HG03342 (cell line): ENCODE measurements around the gene DHPS.

Source experiments
- ATAC-seq: cut with Tn5 transposase; IDR thresholded peaks from one replicate; pipeline ENCODE4 v1.9.1; 2021; ENCODE audit warnings: mild to moderate bottlenecking, moderate library complexity; ENCODE audit not compliant: unreplicated experiment

Gene DHPS

DNA sequence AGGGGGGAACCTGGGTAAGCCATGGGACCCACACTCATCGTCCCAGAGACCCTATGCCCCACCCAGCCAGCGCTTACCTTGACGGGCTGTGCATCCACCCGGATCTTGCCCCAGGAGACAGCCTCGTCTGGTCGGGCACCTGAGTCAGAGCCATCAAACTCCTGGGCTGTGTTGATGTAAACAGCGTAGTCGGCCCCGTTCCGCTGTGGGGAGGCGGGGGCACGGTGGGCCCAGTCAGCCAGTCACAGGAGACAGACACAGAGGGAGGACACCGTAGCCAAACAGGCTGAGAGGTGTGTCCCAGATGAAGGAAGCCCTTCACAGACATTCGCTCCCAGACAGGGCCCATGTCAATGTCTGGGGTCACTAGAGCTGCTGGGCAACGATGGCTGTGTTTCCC, 5.7 kb downstream of the DHPS start:
- no peak for ATAC-seq

- ATAC-seq: no peak
These were observed 6.3 kb downstream of the DHPS start for GRCh38 chr19:12675399-12675798.

DNA sequence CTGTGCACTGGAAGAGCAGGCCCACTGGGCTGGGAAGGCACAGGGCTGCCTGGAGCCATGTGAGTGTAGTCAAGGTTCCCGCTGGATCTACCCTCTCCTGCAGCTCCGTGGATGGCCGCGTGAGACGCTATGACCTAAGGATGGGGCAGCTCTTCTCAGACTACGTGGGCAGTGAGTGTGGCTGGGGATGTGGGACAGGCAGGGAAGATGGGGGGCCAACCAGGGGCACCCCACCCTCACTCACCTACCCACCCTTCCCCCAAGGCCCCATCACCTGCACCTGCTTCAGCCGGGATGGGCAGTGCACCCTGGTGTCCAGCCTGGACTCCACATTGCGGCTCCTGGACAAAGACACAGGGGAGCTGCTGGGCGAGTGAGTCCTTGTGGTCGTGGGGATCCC, 8.9 kb downstream of the DHPS start:
- no peak for ATAC-seq

- no peak for ATAC-seq
These were observed 11.3 kb downstream of the DHPS start for GRCh38 chr19:12670159-12670928.

DNA sequence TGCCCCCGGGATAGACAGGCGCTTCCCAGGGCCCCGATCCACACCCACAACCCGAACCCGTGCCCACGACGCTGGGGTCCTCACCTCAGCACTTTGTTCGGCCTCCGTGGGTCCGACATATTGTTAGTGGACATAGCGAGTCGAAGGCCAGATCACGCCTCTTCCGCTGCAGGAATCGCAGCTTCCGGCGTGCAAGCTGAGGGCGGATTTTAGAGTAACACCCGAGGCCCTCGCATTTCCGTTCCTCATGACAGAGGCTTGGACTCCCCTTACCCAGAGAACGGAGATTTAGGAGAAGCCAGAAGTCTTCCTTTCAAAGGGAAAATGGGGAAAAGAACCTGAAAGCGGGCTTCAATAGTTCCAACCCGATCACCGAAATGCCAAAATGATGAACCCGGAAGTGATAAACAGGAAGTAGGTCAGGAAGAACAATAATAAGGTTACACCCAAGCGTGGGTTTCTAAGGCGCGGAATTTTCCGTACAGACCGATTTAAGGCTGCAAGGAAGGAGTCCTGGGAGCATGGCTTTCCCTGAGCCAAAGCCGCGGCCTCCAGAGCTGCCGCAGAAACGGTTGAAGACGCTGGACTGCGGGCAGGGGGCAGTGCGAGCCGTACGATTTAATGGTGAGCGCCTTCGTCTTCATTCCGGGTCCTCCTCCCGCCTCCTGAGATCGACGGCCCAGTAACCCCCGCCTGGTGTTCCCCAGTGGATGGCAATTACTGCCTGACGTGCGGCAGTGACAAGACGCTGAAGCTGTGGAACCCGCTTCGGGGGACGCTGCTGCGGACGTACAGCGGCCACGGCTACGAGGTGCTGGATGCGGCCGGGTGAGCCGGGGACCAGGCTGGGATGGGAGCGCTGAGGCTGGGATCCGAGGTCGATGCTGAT, 12.2 kb downstream of the DHPS start:
- ATAC-seq: no peak

- no peak for ATAC-seq
These were observed 12.8 kb downstream of the DHPS start for GRCh38 chr19:12668932-12669269.

DNA sequence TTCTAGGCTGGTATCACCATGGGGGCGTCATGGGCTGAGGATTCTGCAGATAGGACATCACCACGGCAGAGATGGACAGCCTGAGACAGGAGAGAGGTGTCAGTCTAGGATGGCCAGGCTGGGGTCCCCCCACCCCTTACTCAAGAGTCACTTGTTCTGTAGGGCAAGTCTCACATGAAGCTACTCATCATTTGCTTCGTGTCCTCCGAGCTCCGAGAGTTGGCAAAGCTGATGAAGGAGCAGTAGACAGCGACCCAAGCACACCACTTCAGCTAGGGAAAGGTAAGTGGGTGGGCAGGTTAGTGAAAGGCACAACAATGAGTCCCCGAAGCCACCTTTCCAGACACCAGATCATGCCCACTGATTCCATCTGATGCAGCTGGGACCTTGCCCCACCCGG, 13.3 kb downstream of the DHPS start:
- ATAC-seq: no peak

DNA sequence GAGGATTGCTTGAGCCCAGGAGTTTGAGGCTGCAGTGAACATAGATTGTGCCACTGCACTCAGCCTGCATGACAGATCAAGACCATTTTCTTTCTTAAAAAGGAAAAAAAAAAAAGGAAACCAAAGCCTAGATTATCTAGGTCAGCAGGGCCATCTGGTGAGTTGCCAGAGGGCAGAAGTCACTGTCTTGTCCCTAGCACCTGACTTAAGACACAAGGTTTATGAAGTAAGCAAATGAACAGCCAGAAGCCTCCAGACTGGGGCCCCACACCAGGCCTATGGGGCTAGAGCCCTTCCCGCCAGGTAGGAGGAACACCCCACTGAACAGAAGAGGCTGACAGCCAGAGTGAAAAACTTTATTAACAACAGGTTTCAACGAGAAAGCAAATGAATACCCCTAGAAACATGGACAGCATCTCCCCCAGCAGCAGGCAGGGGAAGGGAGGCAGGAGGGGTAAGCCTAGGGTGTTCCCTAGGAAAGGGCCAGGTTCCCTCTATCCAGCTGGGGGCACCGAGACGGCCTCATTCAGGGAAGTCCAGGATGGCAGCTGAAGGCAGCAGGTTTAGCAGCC, 13.9 kb downstream of the DHPS start:
- ATAC-seq: no peak

DNA sequence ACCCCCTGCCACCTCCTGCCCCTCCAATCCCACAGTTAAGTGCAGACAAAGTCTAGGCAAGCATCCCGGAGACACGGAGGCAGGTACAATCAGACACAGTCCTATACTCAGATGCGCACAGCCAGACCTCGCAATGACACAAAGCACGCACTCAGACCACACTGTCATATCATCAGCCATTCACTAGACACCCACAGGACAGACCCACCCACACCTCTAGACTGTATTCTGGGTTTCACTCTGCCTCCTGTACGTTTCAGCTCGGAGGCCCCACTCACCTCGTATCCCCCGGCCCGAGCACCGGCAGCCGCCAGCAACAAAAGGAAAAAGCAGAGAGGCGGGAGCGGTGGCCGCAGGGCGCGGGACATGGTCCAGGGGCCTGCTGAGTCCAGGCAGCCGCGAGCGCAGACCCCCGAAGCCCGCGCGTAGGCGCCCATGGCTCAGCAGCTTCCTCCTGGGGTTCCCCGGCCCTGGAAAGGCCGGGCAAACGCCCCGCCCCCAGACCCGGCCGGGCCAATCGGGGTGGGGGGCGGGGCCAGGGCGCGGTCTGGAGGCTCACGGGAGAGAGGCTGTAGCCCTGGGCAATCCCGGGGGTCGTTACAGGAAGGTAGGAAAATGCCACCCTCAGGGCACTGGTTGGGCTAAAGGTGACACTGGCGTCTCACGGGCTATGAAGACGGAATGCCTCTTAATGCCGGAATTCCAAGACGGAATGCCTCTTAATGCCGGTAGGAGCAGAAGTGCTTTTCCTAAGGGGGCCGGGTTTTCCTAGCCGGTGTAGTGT, 15.2 kb downstream of the DHPS start, which contains the start of the genes MAN2B1 and WDR83:
Gene MAN2B1, minus strand, starts transcription at position 478 of the 784 bp plus-strand sequence. Its CDS starts 41 bp downstream, at position 437.
Gene WDR83, plus strand, starts transcription at position 543 of the 784 bp plus-strand sequence. CDS start 2,984 bp downstream, outside the sequence.
- peak; percentile 39 for ATAC-seq

- ATAC-seq: no peak
These were observed 15.9 kb downstream of the DHPS start for GRCh38 chr19:12665671-12666264.

DNA sequence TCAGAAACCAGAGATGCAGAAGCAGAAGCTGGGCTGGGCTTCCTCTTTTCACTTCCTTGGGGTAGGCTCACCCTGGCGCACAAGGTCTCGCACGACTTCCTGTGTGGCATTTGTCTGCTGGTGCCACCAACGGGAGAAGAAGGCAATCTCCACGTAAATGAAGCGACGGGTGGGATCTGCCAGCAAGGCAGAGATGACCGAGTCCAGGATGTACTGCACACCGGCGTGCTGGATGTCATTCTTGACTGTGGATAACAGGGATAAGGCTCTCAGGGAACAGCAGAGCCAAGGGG, 16.5 kb downstream of the DHPS start:
- ATAC-seq: no peak

GRCh38 chr19:12664406-12665280, 17.0 kb downstream of the DHPS start:
- ATAC-seq: no peak

GRCh38 chr19:12660980-12661379, 20.7 kb downstream of the DHPS start:
- no peak for ATAC-seq

DNA sequence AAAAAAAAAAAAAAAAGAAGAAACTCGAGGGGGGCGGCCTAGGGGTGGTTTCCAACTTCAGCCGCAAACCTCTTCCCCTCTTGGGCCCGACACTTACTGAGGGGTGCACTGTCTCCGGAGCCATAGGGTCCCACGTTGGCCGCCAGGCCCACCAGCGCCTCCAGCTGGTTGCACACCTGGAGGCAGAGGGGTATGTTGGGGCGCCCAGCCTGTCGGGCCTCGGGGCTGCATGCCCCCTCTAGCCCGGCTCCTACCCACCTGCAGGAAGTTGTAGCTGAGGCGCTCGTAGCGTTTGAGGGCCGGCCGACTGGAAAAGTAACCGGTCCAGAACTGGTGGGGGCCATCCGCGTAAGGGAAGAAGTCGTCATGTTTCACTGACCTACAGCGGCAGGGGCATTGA, 23.7 kb downstream of the DHPS start:
- no peak for ATAC-seq

DNA sequence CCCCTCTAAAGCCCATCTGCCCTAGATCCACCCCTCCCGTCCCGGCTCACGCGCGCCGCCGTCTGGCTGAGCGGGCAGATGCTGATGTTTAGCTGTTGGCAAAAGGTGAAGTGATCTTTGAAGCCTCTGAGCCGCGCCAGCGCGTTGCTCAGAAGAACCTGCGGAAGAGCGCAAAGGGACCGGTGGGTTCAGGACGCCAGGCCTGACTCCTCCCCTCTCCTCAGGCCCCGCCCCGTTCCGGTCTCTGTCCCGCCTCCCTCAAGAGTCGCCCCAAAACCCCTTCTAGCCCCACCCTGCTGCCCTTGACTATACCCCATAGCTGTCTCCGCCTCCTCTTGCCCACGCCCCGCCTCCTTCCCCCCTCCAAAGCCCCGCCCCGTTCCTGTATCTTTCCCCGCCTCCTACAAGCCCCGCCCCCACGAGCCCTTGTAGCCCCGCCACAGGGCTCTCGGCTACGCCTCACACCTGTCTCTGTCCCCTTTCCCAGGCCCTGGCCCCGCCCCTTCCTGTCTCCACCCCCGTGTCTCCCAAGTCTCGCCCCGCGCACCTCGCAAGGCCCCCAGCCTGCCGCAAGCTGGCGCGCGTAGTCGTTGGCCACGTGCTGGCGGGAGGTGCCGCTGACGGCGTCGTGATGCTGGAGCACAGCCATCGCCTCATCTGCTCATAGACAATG, 24.6 kb downstream of the DHPS start:
- no peak for ATAC-seq

DNA sequence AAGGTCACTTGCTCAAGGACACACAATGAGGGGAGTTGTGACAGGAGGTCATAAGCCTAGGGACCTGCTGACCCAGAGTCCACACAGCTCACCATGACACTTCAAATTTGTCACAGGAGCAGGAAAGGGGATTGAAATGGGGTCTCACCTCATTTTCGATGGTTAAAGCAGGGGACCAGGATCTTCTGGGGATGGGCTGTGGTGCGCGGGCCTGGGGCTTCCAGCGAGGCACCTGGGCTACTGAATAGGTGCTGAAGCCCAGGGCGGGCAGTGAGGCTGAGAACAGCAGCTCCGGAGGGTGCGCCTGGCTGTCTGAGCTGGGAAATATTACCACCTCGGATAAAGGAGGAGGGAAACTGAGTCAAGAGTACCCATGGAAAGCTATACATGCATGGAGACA, 26.1 kb downstream of the DHPS start:
- ATAC-seq: no peak

DNA sequence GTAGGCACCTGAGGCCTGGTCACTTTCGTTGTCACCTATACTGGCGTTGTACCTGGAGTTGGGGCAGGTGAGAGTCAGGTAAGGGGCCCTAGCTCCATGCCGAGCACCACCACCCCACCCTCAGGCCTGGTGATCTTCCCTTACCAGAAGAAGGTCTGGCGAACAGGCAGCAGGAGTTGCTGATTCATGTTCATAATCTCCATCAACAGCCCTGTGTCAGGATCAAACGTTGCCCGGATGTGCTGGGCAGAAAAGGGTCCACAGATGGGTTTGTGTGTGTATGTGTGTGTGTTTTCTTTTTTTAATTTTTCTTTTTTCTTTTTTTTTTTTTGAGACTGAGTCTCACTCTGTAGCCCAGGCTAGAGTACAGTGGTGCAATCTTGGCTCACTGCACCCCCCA, 29.5 kb downstream of the DHPS start:
- no peak for ATAC-seq

GRCh38 chr19:12649941-12650340, 31.7 kb downstream of the DHPS start:
- no peak for ATAC-seq

GRCh38 chr19:12648088-12648487, 33.6 kb downstream of the DHPS start:
- ATAC-seq: no peak
